ENCODE data around the gene EIPR1.

The EIPR1 gene

GRCh38 chr2:3214065-3214464 is 163.6 kb downstream of the EIPR1 start:
- H3K27ac Mint-ChIP-seq: no peak overlapping the region
- DNase-seq: no peak
- peaks cover 25 to 48% of the 10 kb centered on the region in 2 donors for H3K36me3 Mint-ChIP-seq
- H3K4me1 Mint-ChIP-seq: peaks cover 5 to 9% of the 10 kb centered on the region in 2 donors
- peaks cover 0 to 2% of the 10 kb centered on the region in 2 donors for H3K9me3 Mint-ChIP-seq
- no peak overlapping the region for H3K4me3 Mint-ChIP-seq
- H3K27me3 Mint-ChIP-seq: no peaks in the 10 kb centered on the region
- ATAC-seq (replicated peaks): no peak

- Mint-ChIP-seq H3K36me3 (peaks cover 36 to 59% of the 10 kb centered on the region in 2 donors), H3K4me1 (peaks cover 5 to 9% of the 10 kb centered on the region in 2 donors), H3K4me3 (no peak overlapping the region), H3K9me3 (peaks cover 0 to 2% of the 10 kb centered on the region in 2 donors), H3K27ac (no peak overlapping the region), H3K27me3 (no peaks in the 10 kb centered on the region)
- ATAC-seq (replicated peaks): no peak
- no peak for DNase-seq
Measured at GRCh38 chr2:3212984-3213383, 164.6 kb downstream of the EIPR1 start.

- peaks cover 0 to 8% of the 10 kb centered on the region in 2 donors for H3K4me1 Mint-ChIP-seq
- H3K27me3 Mint-ChIP-seq: no peaks in the 10 kb centered on the region
- ATAC-seq (replicated peaks) (no peak), DNase-seq (no peak)
- no peak overlapping the region for H3K4me3 Mint-ChIP-seq
- no peak overlapping the region for H3K27ac Mint-ChIP-seq
- H3K9me3 Mint-ChIP-seq: peaks cover 0 to 2% of the 10 kb centered on the region in 2 donors
- H3K36me3 Mint-ChIP-seq: peaks cover 37 to 62% of the 10 kb centered on the region in 2 donors
Measured at GRCh38 chr2:3212061-3212362, 165.6 kb downstream of the EIPR1 start.

GRCh38 chr2:3211256-3212060 is 166.2 kb downstream of the EIPR1 start:
- Mint-ChIP-seq H3K4me3 (no peak overlapping the region), H3K9me3 (no peaks in the 10 kb centered on the region), H3K36me3 (peaks cover 41 to 64% of the 10 kb centered on the region in 2 donors), H3K4me1 (peaks cover 0 to 6% of the 10 kb centered on the region in 2 donors), H3K27me3 (no peaks in the 10 kb centered on the region), H3K27ac (peak overlapping the region; percentile 17)
- DNase-seq: no peak
- ATAC-seq (replicated peaks): no peak

GRCh38 chr2:3210257-3210656 is 167.4 kb downstream of the EIPR1 start:
- ATAC-seq (replicated peaks): no peak
- Mint-ChIP-seq H3K36me3 (peaks cover 48 to 68% of the 10 kb centered on the region in 2 donors), H3K4me1 (no peaks in the 10 kb centered on the region), H3K27me3 (no peaks in the 10 kb centered on the region), H3K9me3 (peaks cover 0 to 2% of the 10 kb centered on the region in 2 donors), H3K27ac (no peak overlapping the region), H3K4me3 (no peak overlapping the region)
- no peak for DNase-seq

- Mint-ChIP-seq H3K36me3 (peaks cover 54 to 74% of the 10 kb centered on the region in 2 donors), H3K27me3 (no peaks in the 10 kb centered on the region), H3K9me3 (peaks cover 0 to 2% of the 10 kb centered on the region in 2 donors), H3K27ac (no peak overlapping the region), H3K4me1 (no peaks in the 10 kb centered on the region), H3K4me3 (no peak overlapping the region)
- no peak for ATAC-seq (replicated peaks)
- DNase-seq: no peak
Measured at GRCh38 chr2:3209258-3209657, 168.4 kb downstream of the EIPR1 start.

GRCh38 chr2:3208591-3208990 is 169.0 kb downstream of the EIPR1 start:
- ATAC-seq (replicated peaks) (no peak), DNase-seq (no peak)
- Mint-ChIP-seq H3K4me3 (no peak overlapping the region), H3K36me3 (peaks cover 54 to 72% of the 10 kb centered on the region in 2 donors), H3K27ac (peak overlapping the region; percentile 51), H3K27me3 (no peaks in the 10 kb centered on the region), H3K4me1 (no peaks in the 10 kb centered on the region), H3K9me3 (peaks cover 0 to 2% of the 10 kb centered on the region in 2 donors)

- H3K27me3 Mint-ChIP-seq: no peaks in the 10 kb centered on the region
- DNase-seq (no peak), ATAC-seq (replicated peaks) (no peak)
- peak overlapping the region; percentile 51 for H3K27ac Mint-ChIP-seq
- peaks cover 56 to 74% of the 10 kb centered on the region in 2 donors for H3K36me3 Mint-ChIP-seq
- H3K4me3 Mint-ChIP-seq: no peak overlapping the region
- H3K9me3 Mint-ChIP-seq: peaks cover 0 to 2% of the 10 kb centered on the region in 2 donors
- H3K4me1 Mint-ChIP-seq: no peaks in the 10 kb centered on the region
Measured at GRCh38 chr2:3208179-3208578, 169.4 kb downstream of the EIPR1 start.

- H3K27ac Mint-ChIP-seq: no peak overlapping the region
- peaks cover 0 to 2% of the 10 kb centered on the region in 2 donors for H3K9me3 Mint-ChIP-seq
- no peak for ATAC-seq (replicated peaks)
- peaks cover 57 to 71% of the 10 kb centered on the region in 2 donors for H3K36me3 Mint-ChIP-seq
- no peaks in the 10 kb centered on the region for H3K27me3 Mint-ChIP-seq
- peaks cover 0 to 4% of the 10 kb centered on the region in 2 donors for H3K4me1 Mint-ChIP-seq
- H3K4me3 Mint-ChIP-seq: no peak overlapping the region
- DNase-seq: no peak
Measured at GRCh38 chr2:3207091-3207491, 170.5 kb downstream of the EIPR1 start.

GRCh38 chr2:3205845-3206244 is 171.8 kb downstream of the EIPR1 start:
- peaks cover 0 to 2% of the 10 kb centered on the region in 2 donors for H3K9me3 Mint-ChIP-seq

GRCh38 chr2:3204031-3204821 is 173.4 kb downstream of the EIPR1 start:
- Mint-ChIP-seq H3K9me3 (peaks cover 0 to 2% of the 10 kb centered on the region in 2 donors), H3K36me3 (peaks cover 56 to 73% of the 10 kb centered on the region in 2 donors), H3K27me3 (no peaks in the 10 kb centered on the region), H3K4me1 (peaks cover 2 to 9% of the 10 kb centered on the region in 2 donors), H3K4me3 (no peak overlapping the region), H3K27ac (no peak overlapping the region)
- ATAC-seq (replicated peaks): no peak
- DNase-seq: no peak

More at GRCh38 chr2:3205845-3206244, 171.8 kb downstream of the EIPR1 start:
- peaks cover 0 to 9% of the 10 kb centered on the region in 2 donors for H3K4me1 Mint-ChIP-seq
- H3K27ac Mint-ChIP-seq: peak overlapping the region; percentile 37
- DNase-seq (no peak), ATAC-seq (replicated peaks) (no peak)
- H3K27me3 Mint-ChIP-seq: no peaks in the 10 kb centered on the region
- H3K4me3 Mint-ChIP-seq: no peak overlapping the region
- H3K36me3 Mint-ChIP-seq: peaks cover 54 to 67% of the 10 kb centered on the region in 2 donors

- Mint-ChIP-seq H3K36me3 (peaks cover 52 to 71% of the 10 kb centered on the region in 2 donors), H3K9me3 (peaks cover 0 to 2% of the 10 kb centered on the region in 2 donors), H3K4me3 (no peak overlapping the region), H3K4me1 (peaks cover 2 to 9% of the 10 kb centered on the region in 2 donors), H3K27me3 (no peaks in the 10 kb centered on the region), H3K27ac (peak overlapping the region; percentile 62)
- no peak for ATAC-seq (replicated peaks)
- DNase-seq: no peak
Measured at GRCh38 chr2:3203497-3204019, 174.1 kb downstream of the EIPR1 start.

- peaks cover 52 to 71% of the 10 kb centered on the region in 2 donors for H3K36me3 Mint-ChIP-seq
- H3K4me1 Mint-ChIP-seq: peaks cover 2 to 9% of the 10 kb centered on the region in 2 donors
- H3K9me3 Mint-ChIP-seq: peaks cover 0 to 2% of the 10 kb centered on the region in 2 donors
- no peaks in the 10 kb centered on the region for H3K27me3 Mint-ChIP-seq
- DNase-seq (no peak), ATAC-seq (replicated peaks) (no peak)
- H3K27ac Mint-ChIP-seq: peak overlapping the region; percentile 62
- H3K4me3 Mint-ChIP-seq: no peak overlapping the region
Measured at GRCh38 chr2:3202926-3203325, 174.7 kb downstream of the EIPR1 start.

GRCh38 chr2:3201281-3201680 is 176.3 kb downstream of the EIPR1 start:
- peaks cover 0 to 2% of the 10 kb centered on the region in 2 donors for H3K9me3 Mint-ChIP-seq
- DNase-seq (no peak), ATAC-seq (replicated peaks) (no peak)
- H3K36me3 Mint-ChIP-seq: peaks cover 53 to 76% of the 10 kb centered on the region in 2 donors
- H3K27ac Mint-ChIP-seq: no peak overlapping the region
- H3K4me3 Mint-ChIP-seq: no peak overlapping the region
- H3K27me3 Mint-ChIP-seq: no peaks in the 10 kb centered on the region
- H3K4me1 Mint-ChIP-seq: peaks cover 7 to 9% of the 10 kb centered on the region in 2 donors

All from stimulated activated naive B cell treated with anti-CD40 and anti-IgM and Interleukin-4, amounts not matched to agents 10 μg/mL and 1 μg/mL and 100 μg/mL, for 72 hours (primary cell).